Activated T-cell treated with anti-CD3 and anti-CD28 coated beads, Interleukin-2, amount 50 U/mL, for 72 hours (primary cell): ENCODE results near the gene ADARB2. TPM values are rescaled to one million over a fixed set of nuclear protein-coding genes. Genes with fewer than 3 reads are reported as not detected.

Experiments used
- ATAC-seq, 2 donors: fragments of 150-1000 bp; cut with Tn5 transposase; replicated peaks in 1 of 2; 2 replicates each; pipeline ENCODE4 v1.10.0; 2021; ENCODE audit warnings: moderate library complexity in 2 of 2, mild to moderate bottlenecking in 1 of 2
- DNase-seq, 2 donors: peaks; one replicate each; pipeline ENCODE4 v3.0.0; 2021 to 2022; ENCODE audit warnings: mixed read lengths in 1 of 2
- H3K27ac Mint-ChIP-seq: one replicate; pipeline ENCODE4 v1.8.0; 2022; ENCODE audit warnings: mild to moderate bottlenecking, moderate library complexity, mixed read lengths
- H3K27me3 Mint-ChIP-seq: one replicate; pipeline ENCODE4 v1.8.0; 2022; ENCODE audit warnings: low read depth, mixed read lengths
- H3K36me3 Mint-ChIP-seq, 2 donors: one replicate each; pipeline ENCODE4 v1.8.0; 2022; ENCODE audit warnings: mixed read lengths in 2 of 2, mild to moderate bottlenecking in 1 of 2; ENCODE audit not compliant: insufficient read depth in 2 of 2
- H3K4me1 Mint-ChIP-seq: one replicate; pipeline ENCODE4 v1.8.0; 2022; ENCODE audit warnings: low read depth, mixed read lengths
- H3K4me3 Mint-ChIP-seq, 2 donors: one replicate each; pipeline ENCODE4 v1.8.0; 2022; ENCODE audit warnings: mild to moderate bottlenecking in 2 of 2, mixed read lengths in 2 of 2, moderate library complexity in 2 of 2
- H3K9me3 Mint-ChIP-seq, 2 donors: one replicate each; pipeline ENCODE4 v1.8.0; 2022; ENCODE audit warnings: mixed read lengths in 2 of 2
- total RNA-seq, 2 donors: library from RNA; stranded (reverse); gene quantifications; one replicate each; pipeline ENCODE4 v1.2.3, GENCODE V29; 2022

Gene ADARB2
- total RNA-seq, 2 donors from 2014 or later = 0.60 to 2.0 TPM

DNA sequence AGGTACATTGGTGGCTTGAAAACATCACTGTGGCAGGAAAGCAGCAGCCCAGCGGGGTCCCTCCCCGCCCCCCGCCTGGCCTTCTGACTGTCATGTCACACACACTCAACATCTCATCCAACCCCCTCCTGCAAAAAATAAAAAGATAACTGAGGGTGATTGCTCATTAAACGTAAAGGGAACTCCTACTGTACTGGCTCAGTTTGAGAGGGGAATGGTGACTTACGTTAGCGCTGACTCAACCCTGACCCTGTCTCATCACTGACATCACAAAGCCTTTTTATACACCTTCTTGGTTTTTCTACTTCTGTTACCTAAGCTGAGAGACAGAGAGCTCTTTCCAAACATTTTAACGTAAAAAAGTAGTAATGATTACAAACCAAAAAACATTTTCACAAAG is 48.8 kb downstream of the ADARB2 start:
- H3K4me3 Mint-ChIP-seq = no peak overlapping the region
- no peaks in the 10 kb centered on the region for H3K9me3 Mint-ChIP-seq
- H3K36me3 Mint-ChIP-seq = no peaks in the 10 kb centered on the region
- H3K27me3 Mint-ChIP-seq = peaks cover 25% of the 10 kb centered on the region
- H3K4me1 Mint-ChIP-seq = no peaks in the 10 kb centered on the region
- ATAC-seq = no peak
- no peak overlapping the region for H3K27ac Mint-ChIP-seq
- DNase-seq = no peak

DNA sequence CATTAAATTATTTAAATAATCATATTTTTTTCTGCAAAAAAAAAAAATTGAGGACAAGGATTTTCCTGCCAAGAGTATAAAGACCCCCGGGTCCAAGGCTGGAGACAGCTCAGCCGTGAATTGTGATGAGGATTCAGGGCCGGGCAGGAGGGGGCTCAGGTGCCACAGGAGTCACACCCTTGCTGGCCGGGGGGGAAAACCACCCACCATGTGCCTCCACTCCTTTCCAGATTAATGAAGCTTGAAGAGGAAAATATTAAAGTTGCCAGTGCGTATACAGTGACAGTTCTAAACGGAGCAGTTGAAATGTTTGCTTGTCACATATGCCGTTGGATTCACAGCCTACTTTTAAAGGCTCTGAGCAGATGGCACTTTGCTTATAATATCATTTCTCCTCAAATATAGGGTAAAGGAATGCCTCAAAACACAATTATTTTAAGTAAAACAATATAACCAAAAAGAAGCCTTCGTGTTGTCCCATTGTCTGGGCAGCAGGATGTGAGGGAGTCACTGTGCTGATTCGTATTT is 49.6 kb downstream of the ADARB2 start:
- Mint-ChIP-seq H3K27me3 (peaks cover 25% of the 10 kb centered on the region), H3K4me1 (no peaks in the 10 kb centered on the region), H3K36me3 (no peaks in the 10 kb centered on the region), H3K4me3 (no peak overlapping the region), H3K9me3 (no peaks in the 10 kb centered on the region), H3K27ac (no peak overlapping the region)
- ATAC-seq (no peak), DNase-seq (no peak)

GRCh38 chr10:1687190-1687589 is 50.1 kb downstream of the ADARB2 start:
- no peaks in the 10 kb centered on the region for H3K9me3 Mint-ChIP-seq
- no peak for ATAC-seq

DNA sequence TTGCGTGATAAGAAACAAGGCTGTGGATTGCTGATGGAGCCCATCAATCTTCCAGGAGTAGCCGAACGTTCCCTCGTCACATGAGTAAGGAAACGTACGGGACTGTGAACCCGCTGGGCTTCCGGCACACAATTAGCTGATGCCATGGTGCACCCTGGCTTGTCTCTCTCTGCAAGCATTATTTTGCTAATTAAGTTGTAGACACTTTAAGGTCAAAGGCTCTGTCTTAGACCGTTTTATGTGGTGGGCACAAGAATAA is 50.9 kb downstream of the ADARB2 start:
- H3K4me1 Mint-ChIP-seq = no peaks in the 10 kb centered on the region
- H3K36me3 Mint-ChIP-seq = no peaks in the 10 kb centered on the region
- no peak overlapping the region for H3K27ac Mint-ChIP-seq
- no peak overlapping the region for H3K4me3 Mint-ChIP-seq
- H3K9me3 Mint-ChIP-seq = no peaks in the 10 kb centered on the region
- DNase-seq = no peak
- H3K27me3 Mint-ChIP-seq = peaks cover 19% of the 10 kb centered on the region
- ATAC-seq = no peak

More at GRCh38 chr10:1687190-1687589, 50.1 kb downstream of the ADARB2 start:
- Mint-ChIP-seq H3K36me3 (no peaks in the 10 kb centered on the region), H3K4me3 (no peak overlapping the region), H3K4me1 (no peaks in the 10 kb centered on the region), H3K27ac (no peak overlapping the region), H3K27me3 (peaks cover 25% of the 10 kb centered on the region)
- DNase-seq = no peak

DNA sequence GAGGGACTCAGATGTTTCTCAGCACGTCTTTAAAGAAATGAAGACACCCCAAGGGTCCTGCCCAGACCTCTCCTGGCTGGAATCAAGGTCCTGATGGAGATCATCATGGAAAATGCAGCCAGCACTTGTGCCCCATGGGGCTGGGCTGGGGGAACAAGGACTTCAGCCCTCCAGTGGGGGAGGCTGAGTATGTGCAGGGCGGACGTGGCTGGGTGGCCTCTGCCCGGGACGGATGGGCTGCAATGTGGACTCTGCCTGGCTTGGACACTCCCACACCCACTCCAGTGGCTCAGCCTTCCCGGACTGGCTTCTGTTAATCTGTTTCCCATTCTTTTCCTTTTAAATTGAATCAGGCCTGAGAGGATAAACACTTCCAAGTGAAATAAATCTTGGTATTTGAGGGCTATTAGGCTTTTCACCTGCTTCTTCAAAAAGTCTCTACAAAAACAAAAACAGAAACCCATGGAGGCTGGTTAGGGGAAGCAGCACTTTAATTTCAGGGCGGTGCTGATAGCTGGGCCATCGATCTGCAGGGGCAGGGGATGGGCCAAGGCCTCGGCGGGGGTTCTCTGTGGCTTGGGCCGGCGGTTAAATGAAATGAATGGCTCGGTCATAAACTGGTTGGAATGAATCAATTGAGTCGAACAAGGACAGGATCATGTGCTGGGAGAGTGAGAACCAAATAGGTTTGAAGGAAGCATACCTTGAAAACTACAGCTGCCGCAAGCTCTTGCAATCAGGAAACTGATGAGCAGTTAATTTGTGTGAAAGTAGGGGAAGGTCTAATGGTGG is 51.4 kb downstream of the ADARB2 start:
- Mint-ChIP-seq H3K4me3 (no peak overlapping the region), H3K36me3 (no peaks in the 10 kb centered on the region), H3K9me3 (no peaks in the 10 kb centered on the region), H3K4me1 (no peaks in the 10 kb centered on the region), H3K27ac (no peak overlapping the region), H3K27me3 (peaks cover 17% of the 10 kb centered on the region)
- no peak for DNase-seq
- no peak for ATAC-seq

DNA sequence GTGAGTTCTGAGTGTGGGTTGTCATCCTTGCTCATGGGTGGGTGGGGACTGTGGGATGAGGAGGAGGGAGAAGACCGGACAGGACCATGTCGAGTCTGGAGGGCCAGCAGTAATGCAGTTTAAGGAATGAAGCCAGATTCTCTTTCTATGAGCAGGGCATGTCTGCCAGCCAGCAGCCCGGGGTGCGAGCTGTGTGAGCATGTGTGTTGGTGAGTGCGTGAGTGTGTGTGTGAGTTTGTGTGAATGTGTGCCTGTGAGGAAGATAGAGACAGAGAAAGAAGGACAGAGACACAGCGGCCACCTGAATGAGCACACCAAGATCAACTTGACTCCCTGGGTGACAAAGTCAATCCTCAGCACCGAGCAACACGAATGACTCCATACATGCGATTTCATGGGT is 52.3 kb downstream of the ADARB2 start:
- Mint-ChIP-seq H3K27ac (no peak overlapping the region), H3K27me3 (peaks cover 8% of the 10 kb centered on the region), H3K36me3 (no peaks in the 10 kb centered on the region), H3K4me1 (no peaks in the 10 kb centered on the region), H3K4me3 (no peak overlapping the region), H3K9me3 (no peaks in the 10 kb centered on the region)
- DNase-seq (no peak), ATAC-seq (no peak)

- Mint-ChIP-seq H3K9me3 (no peaks in the 10 kb centered on the region), H3K27ac (no peak overlapping the region), H3K4me3 (no peak overlapping the region), H3K4me1 (no peaks in the 10 kb centered on the region), H3K27me3 (peaks cover 6% of the 10 kb centered on the region), H3K36me3 (no peaks in the 10 kb centered on the region)
- no peak for DNase-seq
- ATAC-seq = no peak
These were observed 53.7 kb downstream of the ADARB2 start for GRCh38 chr10:1683649-1684048.

DNA sequence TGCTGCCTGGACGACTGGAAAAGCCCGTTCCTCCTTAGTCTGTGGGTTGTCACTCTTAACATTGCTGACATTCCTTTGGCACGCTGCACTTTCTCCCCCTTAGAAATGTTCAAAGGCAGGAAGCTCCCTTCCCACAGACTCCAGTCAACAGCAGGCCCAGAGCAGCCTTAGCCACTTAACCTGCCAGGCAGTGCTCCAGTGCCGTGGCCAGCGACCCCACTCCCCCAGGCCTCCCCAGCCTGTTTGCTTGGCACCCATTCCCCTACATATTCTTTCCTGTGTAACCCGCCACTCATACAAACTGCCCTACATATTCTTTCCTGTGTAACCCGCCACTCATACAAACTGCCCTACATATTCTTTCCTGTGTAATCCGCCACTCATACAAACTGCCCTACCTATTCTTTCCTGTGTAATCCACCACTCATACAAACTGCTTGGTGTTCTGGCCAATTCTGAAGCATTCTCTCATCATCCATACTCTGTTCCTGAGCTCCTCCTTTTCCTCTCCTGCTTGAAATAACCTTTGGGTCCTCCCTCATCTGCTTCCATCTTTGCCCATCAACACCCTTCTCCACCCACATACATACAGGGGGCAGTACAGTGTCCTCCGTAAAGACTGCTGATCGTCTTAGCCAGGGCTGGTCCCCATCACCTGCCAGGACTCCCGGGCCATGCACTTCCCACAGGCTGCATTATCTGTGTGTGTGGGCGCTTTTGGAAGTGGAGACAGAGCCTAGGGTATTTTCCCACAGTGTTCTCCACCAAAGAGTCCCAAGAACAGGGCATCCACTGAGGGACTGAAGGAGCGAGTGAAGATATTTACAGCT is 57.3 kb downstream of the ADARB2 start:
- Mint-ChIP-seq H3K9me3 (no peaks in the 10 kb centered on the region), H3K27ac (no peak overlapping the region), H3K4me1 (peaks cover 2% of the 10 kb centered on the region), H3K27me3 (peaks cover 6% of the 10 kb centered on the region), H3K4me3 (no peak overlapping the region), H3K36me3 (no peaks in the 10 kb centered on the region)
- ATAC-seq (no peak), DNase-seq (no peak)

GRCh38 chr10:1678084-1678483 is 59.2 kb downstream of the ADARB2 start:
- peaks cover 9% of the 10 kb centered on the region for H3K4me1 Mint-ChIP-seq
- H3K9me3 Mint-ChIP-seq = no peaks in the 10 kb centered on the region
- ATAC-seq (no peak), DNase-seq (no peak)
- no peak overlapping the region for H3K27ac Mint-ChIP-seq
- peaks cover 8% of the 10 kb centered on the region for H3K27me3 Mint-ChIP-seq
- H3K36me3 Mint-ChIP-seq = no peaks in the 10 kb centered on the region
- no peak overlapping the region for H3K4me3 Mint-ChIP-seq

DNA sequence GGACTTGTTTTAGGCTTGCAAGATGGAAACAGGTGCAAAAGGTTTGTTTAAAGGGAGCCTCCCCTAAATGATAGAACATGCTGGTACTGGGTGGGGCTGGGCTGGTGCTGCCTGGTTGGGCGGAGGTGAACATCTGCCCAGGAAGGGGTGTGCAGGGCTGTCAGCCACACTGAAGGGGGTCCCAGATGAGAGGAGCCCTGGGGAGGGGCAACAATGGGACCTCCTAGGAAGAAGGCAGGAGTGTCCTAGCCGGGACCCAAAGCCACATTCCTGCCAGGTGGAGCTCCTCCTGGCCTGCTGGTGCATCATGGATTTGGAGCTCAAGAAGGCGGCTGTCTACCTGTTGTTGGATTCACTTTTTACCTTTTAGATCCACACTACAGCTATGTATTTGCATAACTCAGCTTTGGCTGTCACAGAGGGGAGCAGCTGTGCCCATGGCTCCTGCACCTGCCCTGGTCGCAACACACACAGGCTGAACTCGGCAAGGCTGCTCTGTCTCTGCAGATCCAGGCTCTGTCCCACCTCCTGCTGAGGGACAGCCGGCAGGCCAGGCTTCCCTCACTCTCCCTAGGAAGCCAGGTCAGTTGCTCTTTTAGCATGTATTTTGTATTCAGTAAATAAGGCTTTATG is 59.9 kb downstream of the ADARB2 start:
- DNase-seq (no peak), ATAC-seq (no peak)
- H3K27ac Mint-ChIP-seq = no peak overlapping the region

GRCh38 chr10:1674501-1674900 is 62.8 kb downstream of the ADARB2 start:
- no peak overlapping the region for H3K4me3 Mint-ChIP-seq
- DNase-seq (peak; percentile 6 to 8), ATAC-seq (peak; percentile 47 to 70)
- H3K4me1 Mint-ChIP-seq = peaks cover 9% of the 10 kb centered on the region
- peaks cover 8% of the 10 kb centered on the region for H3K27me3 Mint-ChIP-seq
- no peaks in the 10 kb centered on the region for H3K9me3 Mint-ChIP-seq
- peak overlapping the region; percentile 21 for H3K27ac Mint-ChIP-seq
- H3K36me3 Mint-ChIP-seq = no peaks in the 10 kb centered on the region

More for the DNA sequence above, 59.9 kb downstream of the ADARB2 start:
- Mint-ChIP-seq H3K4me3 (no peak overlapping the region), H3K27me3 (peaks cover 8% of the 10 kb centered on the region), H3K4me1 (peaks cover 9% of the 10 kb centered on the region), H3K9me3 (no peaks in the 10 kb centered on the region), H3K36me3 (no peaks in the 10 kb centered on the region)

GRCh38 chr10:1673568-1674345 is 63.6 kb downstream of the ADARB2 start:
- H3K4me1 Mint-ChIP-seq = peaks cover 9% of the 10 kb centered on the region
- H3K27me3 Mint-ChIP-seq = peaks cover 8% of the 10 kb centered on the region
- ATAC-seq = no peak
- no peaks in the 10 kb centered on the region for H3K36me3 Mint-ChIP-seq
- H3K9me3 Mint-ChIP-seq = no peaks in the 10 kb centered on the region
- no peak for DNase-seq
- no peak overlapping the region for H3K4me3 Mint-ChIP-seq
- no peak overlapping the region for H3K27ac Mint-ChIP-seq
